GM19395 (cell line): ENCODE data around the gene ADORA2B.
A peak's percentile ranks its signal among the peaks of the same experiment; 100 is the strongest.
"Not testable (repeated sequence)": the region's sequence is repeated elsewhere in the genome, so short reads cannot be mapped to it uniquely, and the experiment has no call there.

Source experiments
- ATAC-seq: cut with Tn5 transposase; IDR thresholded peaks from one replicate; pipeline ENCODE4 v1.9.1; 2021; ENCODE audit warnings: mild to moderate bottlenecking, moderate library complexity; ENCODE audit not compliant: unreplicated experiment

ADORA2B gene

GRCh38 chr17:15979013-15979412 is 34.1 kb downstream of the ADORA2B start:
- ATAC-seq: not testable (repeated sequence)

GRCh38 chr17:15981208-15981607 is 36.3 kb downstream of the ADORA2B start:
- ATAC-seq: peak; percentile 93

- no peak for ATAC-seq
Measured at GRCh38 chr17:15981646-15982580, 37.0 kb downstream of the ADORA2B start.

GRCh38 chr17:15996322-15996721 is 51.4 kb downstream of the ADORA2B start:
- ATAC-seq: no peak

- ATAC-seq: no peak
Measured at GRCh38 chr17:15998031-15998562, 53.2 kb downstream of the ADORA2B start.

- ATAC-seq: peak; percentile 93
Measured at GRCh38 chr17:15999141-15999973, 54.4 kb downstream of the ADORA2B start, which contains the start of the genes TTC19 and ZSWIM7. TSS of gene TTC19 (plus strand) at chr17:15999824. CDS start at chr17:15999849, 25 bp downstream. TSS of gene ZSWIM7 (minus strand) at chr17:15999704. CDS start at chr17:15999594, 110 bp downstream.

- peak; percentile 47 for ATAC-seq
Measured at GRCh38 chr17:15999974-16000827, 55.3 kb downstream of the ADORA2B start.

GRCh38 chr17:16001226-16001897 is 56.4 kb downstream of the ADORA2B start:
- ATAC-seq: no peak

- ATAC-seq: no peak
Measured at GRCh38 chr17:16002708-16003260, 57.9 kb downstream of the ADORA2B start.

- no peak for ATAC-seq
Measured at GRCh38 chr17:16003841-16004240, 58.9 kb downstream of the ADORA2B start.

GRCh38 chr17:16005636-16006035 is 60.7 kb downstream of the ADORA2B start:
- ATAC-seq: no peak

GRCh38 chr17:16007439-16007838 is 62.5 kb downstream of the ADORA2B start:
- ATAC-seq: no peak

GRCh38 chr17:16013943-16014407 is 69.0 kb downstream of the ADORA2B start:
- no peak for ATAC-seq

- ATAC-seq: no peak
Measured at GRCh38 chr17:16019347-16019746, 74.4 kb downstream of the ADORA2B start.

GRCh38 chr17:16023881-16024280 is 79.0 kb downstream of the ADORA2B start:
- no peak for ATAC-seq

GRCh38 chr17:16025202-16025601 is 80.3 kb downstream of the ADORA2B start:
- ATAC-seq: no peak
